Measurements from ENCODE around the gene GNG7. TPM values are rescaled to one million over a fixed set of nuclear protein-coding genes. Genes with fewer than 3 reads are reported as not detected.

The GNG7 gene
- total RNA-seq, 1 experiment from 2014 or later, result 7.7 TPM

GRCh38 chr19:2555422-2556220, 146.9 kb downstream of the GNG7 start:
- no peaks in the 10 kb centered on the region for H3K79me1 ChIP-seq (ENCODE audit: insufficient read depth, low read depth, low read length, poor library complexity, severe bottlenecking)
- Mint-ChIP-seq H3K9me3 (peaks cover 0 to 3% of the 10 kb centered on the region in 2 experiments; a peak in 2 of 5 replicates), H3K27ac (peak overlapping the region in 1 of 3 experiments; percentile 75; a peak in 3 of 7 replicates), H3K27me3 (ENCODE audit: low read depth) (no peaks in the 10 kb centered on the region), H3K36me3 (ENCODE audit: insufficient read depth in 1 of 3, low read depth in 3 of 3) (no peaks in the 10 kb centered on the region; a peak in 1 of 7 replicates), H3K4me1 (peaks cover 6 to 15% of the 10 kb centered on the region in 2 experiments; a peak in 3 of 4 replicates), H3K4me3 (no peak overlapping the region)
- H3K4me2 ChIP-seq (ENCODE audit: insufficient read depth, insufficient read length, low read length), result no peak overlapping the region
- H2AFZ ChIP-seq (ENCODE audit: low read length), result no peak overlapping the region
- H3K18ac ChIP-seq (ENCODE audit: insufficient read length, low read depth, low read length), result no peak overlapping the region
- no peak overlapping the region for H4K5ac ChIP-seq (ENCODE audit: insufficient read length, low read depth, low read length)
- H3K23ac ChIP-seq (ENCODE audit: insufficient read length, low read depth, low read length), result no peak overlapping the region
- no peak overlapping the region for H2BK15ac ChIP-seq (ENCODE audit: low read depth, low read length)
- H3K23me2 ChIP-seq (ENCODE audit: insufficient read length, low read depth, low read length, poor library complexity, severe bottlenecking), result no peaks in the 10 kb centered on the region
- H4K91ac ChIP-seq (ENCODE audit: insufficient read length, low read depth, low read length), result no peak overlapping the region
- no peak overlapping the region for H3K56ac ChIP-seq (ENCODE audit: insufficient read length, low read depth, low read length)
- no peak overlapping the region for H3K27ac ChIP-seq (ENCODE audit: insufficient read length, low read depth, low read length)
- H2BK12ac ChIP-seq (ENCODE audit: insufficient read length, low read depth, low read length), result no peak overlapping the region
- no peak overlapping the region; the same call in 1 of the 2 replicates for H3K14ac ChIP-seq (ENCODE audit: insufficient read depth, low read length)
- no peak overlapping the region for H2AK5ac ChIP-seq (ENCODE audit: insufficient read length, low read length)
- H2BK120ac ChIP-seq (ENCODE audit: low read depth, low read length, poor library complexity, severe bottlenecking), result no peak overlapping the region
- no peak overlapping the region for H4K8ac ChIP-seq (replicated peaks; ENCODE audit: insufficient read length, low read depth, low read length)
- H3K79me2 ChIP-seq (ENCODE audit: insufficient read depth, low read length), result no peaks in the 10 kb centered on the region
- H2BK20ac ChIP-seq (ENCODE audit: low read depth, low read length, poor library complexity, severe bottlenecking), result no peak overlapping the region
- no peaks in the 10 kb centered on the region for H3K27me3 ChIP-seq (ENCODE audit: insufficient read depth, low read length)
- DNase-seq, result no peak
- H3K4me1 ChIP-seq (ENCODE audit: insufficient read depth, low read length), result no peaks in the 10 kb centered on the region
- H4K20me1 ChIP-seq (ENCODE audit: control insufficient read depth, insufficient read depth, insufficient read length), result no peaks in the 10 kb centered on the region
- no peak for TF ChIP-seq CTCF (conservative IDR thresholded peaks at IDR 0.05)
- H3K4ac ChIP-seq (ENCODE audit: low read depth, low read length), result no peak overlapping the region; the same call in 1 of the 2 replicates
- H3K9ac ChIP-seq (ENCODE audit: extremely low read depth, insufficient read length, low read length), result no peak overlapping the region
- no peaks in the 10 kb centered on the region for H3K9me3 ChIP-seq (ENCODE audit: control insufficient read depth, low read depth, low read length)
- no CpG with 5 or more reads among the region's 42 CpGs for WGBS (ENCODE audit: extremely low coverage, insufficient read length, low lambda C conversion rate)
- no peak overlapping the region for H3T11ph ChIP-seq (ENCODE audit: low read length)
- H2BK5ac ChIP-seq (ENCODE audit: insufficient read length, low read length), result no peak overlapping the region
